Endothelial cell of umbilical vein (primary cell): ENCODE data around the gene TSHZ3. TPM values are rescaled to one million over a fixed set of nuclear protein-coding genes. Genes with fewer than 3 reads are reported as not detected.

Experiments
- BruUV-seq: library from RNA; stranded (reverse); fragments of 400-500 nt; replicated peaks from 2 replicates; lab custom pipeline; 2021; lab: Mats Ljungman, UMichigan
- CTCF ChIA-PET: fragments of 300-600, 350-600 bp; sonication (Branson Sonifier 250); formaldehyde crosslinking; loops from one replicate; lab custom pipeline; 2021; ENCODE audit warnings: antibody characterized with exemption, inconsistent platforms; lab: Charles Lee
- POLR2A ChIA-PET: fragments of 300-600, 350-600 bp; sonication (Branson Sonifier 250); formaldehyde crosslinking; loops from one replicate; lab custom pipeline; 2021; ENCODE audit warnings: antibody characterized with exemption, inconsistent platforms; lab: Charles Lee
- DNase-seq: peaks from one replicate; pipeline ENCODE4 v3.0.0-alpha.2; 2011; ENCODE audit warnings: low read depth, low spot score
- FAIRE-seq: peaks from 2 replicates; lab custom pipeline; 2011; peaks lifted over from hg19 to GRCh38; lab: Jason Lieb, UNC
- H2AFZ ChIP-seq: 2 replicates; pipeline ENCODE4 v1.6.0; 2012; ENCODE audit warnings: low read depth, low read length, control low read depth, inconsistent platforms
- H3K27ac ChIP-seq: 2 replicates; pipeline ENCODE4 v1.5.1; 2011; ENCODE audit warnings: low read depth, mild to moderate bottlenecking, control low read depth, low read length, moderate library complexity; ENCODE audit not compliant: insufficient read depth
- H3K27me3 ChIP-seq, 2 experiments: 2 replicates each; pipeline versions ENCODE4 v1.6.0 to v1.6.1; 2011; ENCODE audit warnings: low read length in 2 of 2, mixed read lengths in 1 of 2; ENCODE audit not compliant: control insufficient read depth in 2 of 2, insufficient read depth in 2 of 2
- H3K36me3 ChIP-seq, 2 experiments: 2 replicates in 1 of 2; 3 replicates in 1 of 2; pipeline ENCODE4 v1.5.1; 2011; ENCODE audit warnings: low read length in 2 of 2, mild to moderate bottlenecking in 1 of 2, moderate library complexity in 1 of 2; ENCODE audit not compliant: control insufficient read depth in 2 of 2, insufficient read depth in 2 of 2; ENCODE audit errors: extremely low read depth in 1 of 2
- H3K4me1 ChIP-seq: 3 replicates; pipeline ENCODE4 v1.5.1; 2011; ENCODE audit warnings: mild to moderate bottlenecking, low read length; ENCODE audit not compliant: control insufficient read depth, insufficient read depth; ENCODE audit errors: extremely low read depth
- H3K4me2 ChIP-seq: 2 replicates; pipeline ENCODE4 v1.6.1; 2011; ENCODE audit warnings: low read length, control low read depth, mixed read lengths; ENCODE audit not compliant: insufficient read depth
- H3K4me3 ChIP-seq, 3 experiments: fragments of 200-600 bp in 1 of 3; sonication (generic), shearing (Covaris generic) in 1 of 3; replicated peaks in 1 of 3; 2 replicates each; pipeline ENCODE4 v1.5.1; 2011 to 2016; ENCODE audit warnings: control low read depth in 3 of 3, low read length in 3 of 3, mild to moderate bottlenecking in 2 of 3, inconsistent platforms in 1 of 3, low read depth in 1 of 3, moderate library complexity in 1 of 3; ENCODE audit not compliant: insufficient read depth in 1 of 3
- H3K79me2 ChIP-seq: 2 replicates; pipeline ENCODE4 v1.6.0; 2012; ENCODE audit warnings: low read length, inconsistent platforms; ENCODE audit not compliant: control insufficient read depth, insufficient read depth
- H3K9ac ChIP-seq: replicated peaks from 2 replicates; pipeline ENCODE3; 2011; ENCODE audit warnings: low read length, control low read depth; ENCODE audit not compliant: insufficient read depth; ENCODE audit errors: extremely low read depth
- H3K9me1 ChIP-seq: replicated peaks from 3 replicates; pipeline ENCODE4 v1.6.0; 2011; ENCODE audit warnings: mild to moderate bottlenecking, low read length; ENCODE audit not compliant: control insufficient read depth, insufficient read depth; ENCODE audit errors: extremely low read depth
- H3K9me3 ChIP-seq: replicated peaks from 2 replicates; pipeline ENCODE4 v1.5.1; 2012; ENCODE audit warnings: low read length, inconsistent platforms; ENCODE audit not compliant: control insufficient read depth, insufficient read depth
- H4K20me1 ChIP-seq: replicated peaks from 2 replicates; pipeline ENCODE3; 2011; ENCODE audit warnings: mild to moderate bottlenecking, low read length; ENCODE audit not compliant: control insufficient read depth, insufficient read depth; ENCODE audit errors: extremely low read depth
- EZH2 ChIP-seq: IDR thresholded peaks from 2 replicates; pipeline ENCODE4 v1.6.1; 2012; ENCODE audit warnings: borderline replicate concordance, low read depth, mild to moderate bottlenecking, moderate library complexity, low read length, inconsistent platforms; ENCODE audit not compliant: severe bottlenecking
- FOS ChIP-seq: IDR thresholded peaks from 2 replicates; pipeline ENCODE4 v1.6.1; 2011; ENCODE audit warnings: mild to moderate bottlenecking, low read length, moderate library complexity, borderline replicate concordance; ENCODE audit not compliant: insufficient read depth
- GATA2 ChIP-seq: IDR thresholded peaks from 2 replicates; pipeline ENCODE4 v1.7.0; 2011; ENCODE audit warnings: low read depth, mild to moderate bottlenecking, moderate library complexity, mixed read lengths, low read length; ENCODE audit not compliant: insufficient read length, insufficient read depth
- JUN ChIP-seq: IDR thresholded peaks from 2 replicates; pipeline ENCODE4 v1.6.1; 2011; ENCODE audit warnings: borderline replicate concordance, low read depth; ENCODE audit not compliant: insufficient read length, insufficient read depth
- MYC ChIP-seq: IDR thresholded peaks from one replicate; pipeline ENCODE4 v1.6.1; 2011; ENCODE audit warnings: mild to moderate bottlenecking, low read depth, low read length
- POLR2A ChIP-seq: IDR thresholded peaks from 2 replicates; pipeline ENCODE4 v1.6.1; 2012; ENCODE audit warnings: low read depth, mild to moderate bottlenecking, control low read depth, low read length
- POLR2AphosphoS5 ChIP-seq: IDR thresholded peaks from 2 replicates; pipeline ENCODE4 v1.6.1; 2012; ENCODE audit warnings: low read depth, mild to moderate bottlenecking, control low read depth, low read length, moderate library complexity; ENCODE audit not compliant: insufficient read depth
- dilution Hi-C: fragments of 300-500 bp; cut with MboI; formaldehyde crosslinking; loops from one replicate; pipeline ENCODE4 v1.15.0; 2019; ENCODE audit warnings: low sequenced_read_pairs; ENCODE audit not compliant: extremely low pct_ligation_motif_present
- intact Hi-C: fragments of 100-400 bp; cut with micrococcal nuclease; formaldehyde crosslinking; loops from one replicate; pipeline ENCODE4 v1.10.0; 2022
- polyA plus RNA-seq, 4 experiments: library from polyadenylated mRNA; depleted of rRNA in 3 of 4; stranded (reverse) in 3 of 4; unstranded in 1 of 4; fragments of >200 nt; gene quantifications; 2 replicates each; pipeline versions ENCODE4 v1.2.1 to v1.2.3, GENCODE V29; 2011 to 2012; ENCODE audit warnings: missing spikeins in 1 of 4
- total RNA-seq: library from RNA; stranded (reverse); gene quantifications from 2 replicates; pipeline ENCODE4 v1.2.3, GENCODE V29; 2021
- TF ChIP-seq, protein P1 (sequence below): IDR thresholded peaks from 2 replicates; pipeline ENCODE4 v1.6.1; 2011; ENCODE audit not compliant: insufficient read depth, insufficient read length
- TF ChIP-seq, protein P2 (sequence below), 2 donors: IDR thresholded peaks; 1 replicate in 1 of 2; 2 replicates in 1 of 2; pipeline ENCODE4 v1.5.1; 2011; ENCODE audit warnings: low read length in 2 of 2, mild to moderate bottlenecking in 2 of 2, moderate library complexity in 2 of 2, control low read depth in 1 of 2, inconsistent platforms in 1 of 2, low read depth in 1 of 2; ENCODE audit not compliant: insufficient read depth in 1 of 2; ENCODE audit errors: extremely low read depth in 1 of 2

The TSHZ3 gene
- total and polyA plus RNA-seq, 2 donors (not counting 3 experiments of a cell fraction or from before 2014, with no cell fraction given): 1.2 to 6.2 TPM

DNA sequence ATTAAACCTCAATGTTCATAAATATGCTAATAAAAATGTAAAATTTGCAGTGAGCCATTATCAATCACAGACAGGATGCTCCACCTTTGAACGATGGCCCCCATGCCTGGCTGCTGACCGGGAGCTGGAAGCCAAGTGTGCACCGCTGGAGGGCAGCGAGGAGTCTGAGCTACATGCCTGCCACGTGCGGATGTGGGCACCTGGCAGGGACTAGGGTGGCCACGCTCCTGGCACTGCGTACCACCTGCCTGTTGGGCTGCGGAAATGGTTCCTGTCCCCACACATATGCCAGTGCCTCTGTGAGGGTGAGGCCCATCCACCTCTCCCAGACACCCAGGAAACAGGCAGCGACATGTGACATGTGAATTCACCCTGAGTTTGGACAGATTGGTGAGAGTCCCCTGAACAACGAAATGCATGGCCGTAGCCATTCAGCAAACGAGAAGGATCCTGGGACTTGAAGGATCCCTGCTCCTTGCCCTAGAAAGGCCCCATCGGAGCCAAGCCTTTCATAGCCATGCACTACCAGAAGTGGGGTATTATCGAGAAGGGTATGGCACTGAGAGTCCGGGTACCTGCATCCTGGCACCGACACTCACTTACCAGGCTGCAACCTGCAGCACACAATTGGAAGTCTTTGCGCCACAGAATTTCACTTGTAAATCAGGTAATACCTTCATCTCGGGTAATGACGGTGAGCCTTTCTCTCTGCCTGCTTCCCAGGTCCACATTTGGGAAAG, 35.8 kb downstream of the TSHZ3 start:
- ChIA-PET CTCF (interaction anchor here (1.1 kb wide), 1 partner anchor 16 kb away, joined by 3 read pairs; no protein-coding TSS in a partner anchor), POLR2A (no interaction called here)
- H2AFZ ChIP-seq: no peak overlapping the region
- H3K79me2 ChIP-seq: no peaks in the 10 kb centered on the region
- dilution Hi-C loops (no loop called here), intact Hi-C loops (no loop called here)
- H3K27ac ChIP-seq: no peak overlapping the region
- FAIRE-seq: no peak
- no peak for DNase-seq
- H3K4me1 ChIP-seq: peaks cover 5% of the 10 kb centered on the region
- no peak for TF ChIP-seq GATA2
- no peak for TF ChIP-seq POLR2A
- no peak for TF ChIP-seq MYC
- TF ChIP-seq, protein P1, sequence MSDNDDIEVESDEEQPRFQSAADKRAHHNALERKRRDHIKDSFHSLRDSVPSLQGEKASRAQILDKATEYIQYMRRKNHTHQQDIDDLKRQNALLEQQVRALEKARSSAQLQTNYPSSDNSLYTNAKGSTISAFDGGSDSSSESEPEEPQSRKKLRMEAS: no peak
- TF ChIP-seq, protein P2, sequence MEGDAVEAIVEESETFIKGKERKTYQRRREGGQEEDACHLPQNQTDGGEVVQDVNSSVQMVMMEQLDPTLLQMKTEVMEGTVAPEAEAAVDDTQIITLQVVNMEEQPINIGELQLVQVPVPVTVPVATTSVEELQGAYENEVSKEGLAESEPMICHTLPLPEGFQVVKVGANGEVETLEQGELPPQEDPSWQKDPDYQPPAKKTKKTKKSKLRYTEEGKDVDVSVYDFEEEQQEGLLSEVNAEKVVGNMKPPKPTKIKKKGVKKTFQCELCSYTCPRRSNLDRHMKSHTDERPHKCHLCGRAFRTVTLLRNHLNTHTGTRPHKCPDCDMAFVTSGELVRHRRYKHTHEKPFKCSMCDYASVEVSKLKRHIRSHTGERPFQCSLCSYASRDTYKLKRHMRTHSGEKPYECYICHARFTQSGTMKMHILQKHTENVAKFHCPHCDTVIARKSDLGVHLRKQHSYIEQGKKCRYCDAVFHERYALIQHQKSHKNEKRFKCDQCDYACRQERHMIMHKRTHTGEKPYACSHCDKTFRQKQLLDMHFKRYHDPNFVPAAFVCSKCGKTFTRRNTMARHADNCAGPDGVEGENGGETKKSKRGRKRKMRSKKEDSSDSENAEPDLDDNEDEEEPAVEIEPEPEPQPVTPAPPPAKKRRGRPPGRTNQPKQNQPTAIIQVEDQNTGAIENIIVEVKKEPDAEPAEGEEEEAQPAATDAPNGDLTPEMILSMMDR (IDR thresholded peaks at IDR 0.05; ENCODE audit: extremely low read depth in 1 of 2, insufficient read depth in 1 of 2, low read depth in 1 of 2, low read length in 2 of 2): no peak
- no peak for TF ChIP-seq EZH2
- TF ChIP-seq FOS: no peak
- TF ChIP-seq JUN: no peak
- TF ChIP-seq POLR2AphosphoS5: no peak
- no peaks in the 10 kb centered on the region for H3K9me1 ChIP-seq
- no peaks in the 10 kb centered on the region for H3K27me3 ChIP-seq
- H3K9me3 ChIP-seq: no peaks in the 10 kb centered on the region
- no peak overlapping the region for H3K9ac ChIP-seq
- no peaks in the 10 kb centered on the region for H3K36me3 ChIP-seq
- no TSS peak for BruUV-seq
- H3K4me2 ChIP-seq: no peak overlapping the region
- H3K4me3 ChIP-seq: no peak overlapping the region
- H4K20me1 ChIP-seq: no peaks in the 10 kb centered on the region
